GM04503 (cell line): ENCODE results near the gene SYT13.

Experiments
- DNase-seq: peaks from one replicate; pipeline ENCODE4 v3.0.0-alpha.2; 2012; ENCODE audit warnings: low read depth

SYT13 gene

GRCh38 chr11:45285930-45286632 lies at the start of gene SYT13:
TSS of gene SYT13 (minus strand) at chr11:45286341. CDS start at chr11:45286207, 134 bp downstream.
- no peak for DNase-seq

GRCh38 chr11:45335434-45335833 lies 49.3 kb upstream of the SYT13 start:
- no peak for DNase-seq

- DNase-seq = no peak
These were observed 48.7 kb upstream of the SYT13 start for GRCh38 chr11:45334836-45335235.

- no peak for DNase-seq
These were observed 48.3 kb upstream of the SYT13 start for GRCh38 chr11:45334410-45334809.

GRCh38 chr11:45333001-45333971 lies 47.1 kb upstream of the SYT13 start:
- DNase-seq = peak; percentile 31

GRCh38 chr11:45332276-45332934 lies 46.3 kb upstream of the SYT13 start:
- DNase-seq = no peak

- no peak for DNase-seq
These were observed 45.7 kb upstream of the SYT13 start for GRCh38 chr11:45331839-45332238.

GRCh38 chr11:45328726-45329125 lies 42.6 kb upstream of the SYT13 start:
- no peak for DNase-seq

- no peak for DNase-seq
These were observed 38.3 kb upstream of the SYT13 start for GRCh38 chr11:45324459-45324858.

- no peak for DNase-seq
These were observed 37.6 kb upstream of the SYT13 start for GRCh38 chr11:45323601-45324249.

GRCh38 chr11:45322891-45323600 lies 36.9 kb upstream of the SYT13 start:
- DNase-seq = no peak

GRCh38 chr11:45322111-45322705 lies 36.1 kb upstream of the SYT13 start:
- no peak for DNase-seq

GRCh38 chr11:45321669-45322068 lies 35.5 kb upstream of the SYT13 start:
- DNase-seq = no peak

GRCh38 chr11:45321031-45321595 lies 35.0 kb upstream of the SYT13 start:
- DNase-seq = no peak

GRCh38 chr11:45320371-45320770 lies 34.2 kb upstream of the SYT13 start:
- DNase-seq = no peak

- DNase-seq = no peak
These were observed 32.9 kb upstream of the SYT13 start for GRCh38 chr11:45319077-45319476.

GRCh38 chr11:45318516-45318915 lies 32.4 kb upstream of the SYT13 start:
- no peak for DNase-seq

- no peak for DNase-seq
These were observed 30.1 kb upstream of the SYT13 start for GRCh38 chr11:45316258-45316657.

- no peak for DNase-seq
These were observed 28.8 kb upstream of the SYT13 start for GRCh38 chr11:45314900-45315299.

GRCh38 chr11:45313171-45313865 lies 27.2 kb upstream of the SYT13 start:
- DNase-seq = no peak
